Stimulated activated CD8-positive, alpha-beta memory T cell treated with anti-CD3 and anti-CD28 coated beads, Interleukin-12 subunit alpha, Interleukin-12 subunit beta, amount 100 ng/mL, for 4 hours (primary cell): ENCODE results near the gene TBCCD1.

Source experiments
- DNase-seq: peaks from one replicate; pipeline ENCODE4 v3.0.0-alpha.2; 2020; ENCODE audit warnings: low read depth

Gene TBCCD1

GRCh38 chr3:186567072-186567921, at the start of gene TBCCD1:
Gene TBCCD1 (minus strand): TSS chr3:186567339. CDS start chr3:186564329, 3,010 bp downstream.
- peak; percentile 94 for DNase-seq

GRCh38 chr3:186616299-186616617, 49.1 kb upstream of the TBCCD1 start:
- no peak for DNase-seq

GRCh38 chr3:186614597-186615483, 47.7 kb upstream of the TBCCD1 start:
- DNase-seq = peak; percentile 45

GRCh38 chr3:186614266-186614596, 47.1 kb upstream of the TBCCD1 start:
- DNase-seq = no peak

GRCh38 chr3:186613637-186614265, 46.6 kb upstream of the TBCCD1 start:
- no peak for DNase-seq

- no peak for DNase-seq
Observed at GRCh38 chr3:186612721-186613636, 45.8 kb upstream of the TBCCD1 start, which contains the start of gene AHSG. Gene AHSG (plus strand): TSS chr3:186613060. CDS start chr3:186613142, 82 bp downstream.

- DNase-seq = no peak
Observed at GRCh38 chr3:186612065-186612464, 44.9 kb upstream of the TBCCD1 start.

GRCh38 chr3:186609247-186609868, 42.2 kb upstream of the TBCCD1 start:
- no peak for DNase-seq

- DNase-seq = no peak
Observed at GRCh38 chr3:186608624-186609215, 41.6 kb upstream of the TBCCD1 start.

GRCh38 chr3:186605561-186606545, 38.7 kb upstream of the TBCCD1 start:
- no peak for DNase-seq

- DNase-seq = no peak
Observed at GRCh38 chr3:186605078-186605477, 37.9 kb upstream of the TBCCD1 start.

- no peak for DNase-seq
Observed at GRCh38 chr3:186603159-186603558, 36.0 kb upstream of the TBCCD1 start.

GRCh38 chr3:186600896-186601295, 33.8 kb upstream of the TBCCD1 start:
- no peak for DNase-seq

- DNase-seq = no peak
Observed at GRCh38 chr3:186599785-186600166, 32.6 kb upstream of the TBCCD1 start.

GRCh38 chr3:186599142-186599784, 32.1 kb upstream of the TBCCD1 start:
- DNase-seq = no peak

- DNase-seq = no peak
Observed at GRCh38 chr3:186598794-186599141, 31.6 kb upstream of the TBCCD1 start.

- DNase-seq = no peak
Observed at GRCh38 chr3:186598108-186598784, 31.1 kb upstream of the TBCCD1 start.

- DNase-seq = no peak
Observed at GRCh38 chr3:186596568-186597287, 29.6 kb upstream of the TBCCD1 start.
